ENCODE data around the gene GPC5. TPM values are rescaled to one million over a fixed set of nuclear protein-coding genes. Genes with fewer than 3 reads are reported as not detected.

The GPC5 gene
- total RNA-seq, 1 experiment from 2014 or later, result 0.15 TPM

- Histone ChIP-seq H4K8ac (replicated peaks; ENCODE audit: insufficient read length, low read depth, low read length) (no peak overlapping the region), H3K4me2 (ENCODE audit: insufficient read depth, insufficient read length, low read length) (no peak overlapping the region), H3K23me2 (ENCODE audit: insufficient read length, low read depth, low read length, poor library complexity, severe bottlenecking) (no peaks in the 10 kb centered on the region), H2BK120ac (ENCODE audit: low read depth, low read length, poor library complexity, severe bottlenecking) (no peak overlapping the region), H3K79me1 (ENCODE audit: insufficient read depth, low read depth, low read length, poor library complexity, severe bottlenecking) (no peaks in the 10 kb centered on the region), H3K9me3 (ENCODE audit: control insufficient read depth, low read depth, low read length) (no peaks in the 10 kb centered on the region), H3K79me2 (ENCODE audit: insufficient read depth, low read length) (no peaks in the 10 kb centered on the region), H4K91ac (ENCODE audit: insufficient read length, low read depth, low read length) (no peak overlapping the region), H2BK20ac (ENCODE audit: low read depth, low read length, poor library complexity, severe bottlenecking) (no peak overlapping the region), H2AFZ (ENCODE audit: low read length) (no peak overlapping the region), H3K56ac (ENCODE audit: insufficient read length, low read depth, low read length) (no peak overlapping the region), H4K5ac (ENCODE audit: insufficient read length, low read depth, low read length) (no peak overlapping the region), H2AK5ac (ENCODE audit: insufficient read length, low read length) (no peak overlapping the region), H3K14ac (ENCODE audit: insufficient read depth, low read length) (no peak overlapping the region), H4K20me1 (ENCODE audit: control insufficient read depth, insufficient read depth, insufficient read length) (no peaks in the 10 kb centered on the region), H2BK5ac (ENCODE audit: insufficient read length, low read length) (no peak overlapping the region), H2BK15ac (ENCODE audit: low read depth, low read length) (no peak overlapping the region), H3T11ph (ENCODE audit: low read length) (no peak overlapping the region), H3K4ac (ENCODE audit: low read depth, low read length) (no peak overlapping the region), H2BK12ac (ENCODE audit: insufficient read length, low read depth, low read length) (no peak overlapping the region), H3K4me1 (ENCODE audit: insufficient read depth, low read length) (peaks cover 2% of the 10 kb centered on the region), H3K18ac (ENCODE audit: insufficient read length, low read depth, low read length) (no peak overlapping the region), H3K27ac (ENCODE audit: insufficient read length, low read depth, low read length) (no peak overlapping the region), H3K27me3 (ENCODE audit: insufficient read depth, low read length) (no peaks in the 10 kb centered on the region), H3K9ac (ENCODE audit: extremely low read depth, insufficient read length, low read length) (no peak overlapping the region), H3K23ac (ENCODE audit: insufficient read length, low read depth, low read length) (no peak overlapping the region)
- peaks cover 3 to 9% of the 10 kb centered on the region in 2 experiments; a peak in 3 of 4 replicates for H3K4me1 Mint-ChIP-seq
- no CpG with 5 or more reads among the region's 2 CpGs for WGBS (ENCODE audit: extremely low coverage, insufficient read length, low lambda C conversion rate)
- DNase-seq, result no peak
- TF ChIP-seq CTCF (conservative IDR thresholded peaks at IDR 0.05), result no peak
- peaks cover 0 to 5% (median 0%) of the 10 kb centered on the region in 3 experiments; a peak in 2 of 7 replicates for H3K36me3 Mint-ChIP-seq (ENCODE audit: insufficient read depth in 1 of 3, low read depth in 3 of 3)
- no peak overlapping the region for H3K4me3 Mint-ChIP-seq
- no peaks in the 10 kb centered on the region for H3K9me3 Mint-ChIP-seq
- peak overlapping the region in 1 of 3 experiments; percentile 89; a peak in 1 of 7 replicates for H3K27ac Mint-ChIP-seq
- no peaks in the 10 kb centered on the region for H3K27me3 Mint-ChIP-seq (ENCODE audit: low read depth)
These were observed 370.3 kb downstream of the GPC5 start for GRCh38 chr13:91768746-91769145.

All from H9 (cell line).